Measurements from ENCODE around the gene LARGE1.

- TF ChIP-seq EZH2phosphoT487 (IDR thresholded peaks at IDR 0.05; ENCODE audit: borderline replicate concordance, low read length) (no peak), EZH2 (IDR thresholded peaks at IDR 0.05; ENCODE audit: low read length, unreplicated experiment) (no peak)
Observed at GRCh38 chr22:33940741-33941140, 20.5 kb upstream of the LARGE1 start.
